ENCODE results near the gene UBQLN3. TPM values are rescaled to one million over a fixed set of nuclear protein-coding genes. Genes with fewer than 3 reads are reported as not detected.

UBQLN3 gene
- total RNA-seq, 2 experiments from 2014 or later: not detected

DNA sequence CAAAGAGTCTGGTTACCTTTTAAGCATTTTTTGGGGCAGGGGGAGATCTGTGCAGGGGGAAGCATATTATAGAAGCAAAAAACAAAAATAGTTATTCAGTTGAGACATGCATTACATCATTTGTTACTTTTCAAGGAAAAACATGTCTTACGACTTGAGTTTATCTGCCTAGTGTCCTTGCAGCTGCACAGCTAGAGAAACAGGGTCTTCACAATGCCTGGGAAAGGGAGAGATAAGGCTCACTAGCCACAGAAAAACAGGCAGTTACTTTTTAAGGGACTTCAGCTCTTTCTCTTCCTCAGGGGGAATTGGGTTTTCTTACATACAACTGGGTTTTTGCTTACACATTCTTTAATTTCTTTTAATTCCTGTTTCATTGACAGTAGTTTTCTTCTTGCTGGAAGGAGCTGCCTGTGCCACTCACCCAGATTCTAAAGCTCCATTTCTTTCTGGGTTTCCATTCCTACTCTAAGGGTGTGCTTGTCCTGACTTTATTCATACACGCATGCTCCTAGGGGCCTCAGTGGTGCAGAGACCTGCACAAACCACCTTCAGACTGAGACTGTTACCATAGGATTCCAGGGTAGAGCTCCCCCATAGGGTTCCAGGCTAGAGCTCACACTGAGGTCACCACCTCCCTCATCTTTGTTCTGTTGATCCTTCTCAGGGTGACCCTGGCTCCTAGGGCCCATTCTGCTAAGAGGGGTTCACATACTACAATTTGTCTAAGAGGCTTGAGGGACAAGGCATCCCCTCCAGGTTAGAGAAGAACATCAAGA lies 21.5 kb upstream of the UBQLN3 start:
- Histone ChIP-seq H3K9me3 (ENCODE audit: low read length) (no peaks in the 10 kb centered on the region), H3K4me2 (ENCODE audit: low read length) (no peak overlapping the region), H2AFZ (ENCODE audit: low read length) (no peak overlapping the region), H4K20me1 (ENCODE audit: insufficient read depth, low read length) (no peaks in the 10 kb centered on the region), H3K36me3 (ENCODE audit: insufficient read depth, low read length) (no peaks in the 10 kb centered on the region), H3K27ac (ENCODE audit: low read depth, low read length, poor library complexity, severe bottlenecking) (no peak overlapping the region), H3K9me2 (ENCODE audit: insufficient read depth, low read length) (no peaks in the 10 kb centered on the region), H3K4me3 (ENCODE audit: low read depth, low read length, poor library complexity, severe bottlenecking) (no peak overlapping the region), H3K79me2 (ENCODE audit: insufficient read depth, low read depth, low read length) (no peaks in the 10 kb centered on the region), H3K4me1 (ENCODE audit: insufficient read depth, low read length, poor library complexity, severe bottlenecking) (no peaks in the 10 kb centered on the region)
- POLR2A ChIA-PET: no interaction called here
- BruUV-seq (replicated peaks): no TSS peak
- intact Hi-C loops (cut with micrococcal nuclease; ENCODE audit: unreplicated experiment): no loop called here
- CTCF ChIA-PET (ENCODE audit: unreplicated experiment): no interaction called here
- TF ChIP-seq EZH2phosphoT487 (IDR thresholded peaks at IDR 0.05; ENCODE audit: borderline replicate concordance, low read depth, low read length): no peak
- TF ChIP-seq, protein P1, sequence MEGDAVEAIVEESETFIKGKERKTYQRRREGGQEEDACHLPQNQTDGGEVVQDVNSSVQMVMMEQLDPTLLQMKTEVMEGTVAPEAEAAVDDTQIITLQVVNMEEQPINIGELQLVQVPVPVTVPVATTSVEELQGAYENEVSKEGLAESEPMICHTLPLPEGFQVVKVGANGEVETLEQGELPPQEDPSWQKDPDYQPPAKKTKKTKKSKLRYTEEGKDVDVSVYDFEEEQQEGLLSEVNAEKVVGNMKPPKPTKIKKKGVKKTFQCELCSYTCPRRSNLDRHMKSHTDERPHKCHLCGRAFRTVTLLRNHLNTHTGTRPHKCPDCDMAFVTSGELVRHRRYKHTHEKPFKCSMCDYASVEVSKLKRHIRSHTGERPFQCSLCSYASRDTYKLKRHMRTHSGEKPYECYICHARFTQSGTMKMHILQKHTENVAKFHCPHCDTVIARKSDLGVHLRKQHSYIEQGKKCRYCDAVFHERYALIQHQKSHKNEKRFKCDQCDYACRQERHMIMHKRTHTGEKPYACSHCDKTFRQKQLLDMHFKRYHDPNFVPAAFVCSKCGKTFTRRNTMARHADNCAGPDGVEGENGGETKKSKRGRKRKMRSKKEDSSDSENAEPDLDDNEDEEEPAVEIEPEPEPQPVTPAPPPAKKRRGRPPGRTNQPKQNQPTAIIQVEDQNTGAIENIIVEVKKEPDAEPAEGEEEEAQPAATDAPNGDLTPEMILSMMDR (conservative IDR thresholded peaks at IDR 0.05; ENCODE audit: low read length): no peak
- no peak for DNase-seq (ENCODE audit: low spot score)

DNA sequence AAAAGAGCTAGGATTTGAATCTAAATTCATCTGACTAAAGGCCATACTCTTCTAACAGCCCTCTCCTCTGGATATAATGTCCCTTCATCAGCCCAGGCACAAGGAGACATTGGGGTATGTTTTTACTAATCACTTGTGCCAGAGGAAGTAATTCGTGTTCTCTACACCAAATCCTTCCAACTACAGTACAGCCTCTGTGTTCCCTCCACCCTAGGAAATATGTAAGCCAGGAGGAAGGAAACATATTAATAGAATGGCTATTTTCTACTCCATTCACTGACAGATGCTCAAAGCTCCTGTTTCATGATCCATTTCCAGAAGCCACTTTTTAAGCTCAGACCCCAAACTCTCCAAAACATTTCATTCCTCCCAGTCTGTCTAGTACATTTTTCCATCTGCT lies 18.7 kb upstream of the UBQLN3 start:
- Histone ChIP-seq H3K27ac (ENCODE audit: low read depth, low read length, poor library complexity, severe bottlenecking) (no peak overlapping the region), H3K4me1 (ENCODE audit: insufficient read depth, low read length, poor library complexity, severe bottlenecking) (no peaks in the 10 kb centered on the region), H3K36me3 (ENCODE audit: insufficient read depth, low read length) (no peaks in the 10 kb centered on the region), H3K79me2 (ENCODE audit: insufficient read depth, low read depth, low read length) (no peaks in the 10 kb centered on the region), H3K9me2 (ENCODE audit: insufficient read depth, low read length) (no peaks in the 10 kb centered on the region), H3K4me2 (ENCODE audit: low read length) (no peak overlapping the region), H3K9me3 (ENCODE audit: low read length) (no peaks in the 10 kb centered on the region), H2AFZ (ENCODE audit: low read length) (no peak overlapping the region), H4K20me1 (ENCODE audit: insufficient read depth, low read length) (no peaks in the 10 kb centered on the region), H3K4me3 (ENCODE audit: low read depth, low read length, poor library complexity, severe bottlenecking) (no peak overlapping the region)
- intact Hi-C loops (cut with micrococcal nuclease; ENCODE audit: unreplicated experiment): no loop called here
- ChIA-PET POLR2A (interaction anchor here (0.8 kb wide), 1 partner anchor 19 kb away, joined by 4 read pairs; no protein-coding TSS in a partner anchor), CTCF (ENCODE audit: unreplicated experiment) (no interaction called here)
- no TSS peak for BruUV-seq (replicated peaks)
- no peak for DNase-seq (ENCODE audit: low spot score)
- TF ChIP-seq, protein P1 (conservative IDR thresholded peaks at IDR 0.05; ENCODE audit: low read length): no peak
- TF ChIP-seq EZH2phosphoT487 (IDR thresholded peaks at IDR 0.05; ENCODE audit: borderline replicate concordance, low read depth, low read length): no peak

DNA sequence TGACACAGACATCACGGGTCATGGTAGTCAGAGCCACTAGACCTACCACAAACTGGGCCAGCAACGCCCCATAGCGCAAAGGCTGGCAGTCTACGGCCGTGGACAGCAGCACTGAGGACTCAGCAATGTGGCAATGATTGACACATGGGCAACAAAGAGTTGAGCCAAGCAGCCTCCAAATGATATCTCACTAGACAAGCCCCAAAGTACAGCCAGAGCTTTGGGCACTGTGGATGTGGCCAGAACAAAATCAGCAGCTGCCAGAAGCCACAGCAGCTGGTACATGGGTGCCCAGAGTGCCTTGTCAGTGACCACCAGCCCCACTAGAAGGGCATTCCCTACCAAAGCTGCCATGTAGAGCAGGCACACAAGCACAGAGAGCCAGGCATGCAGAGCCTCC lies 18.0 kb upstream of the UBQLN3 start:
- no peak overlapping the region for H2AFZ ChIP-seq (ENCODE audit: low read length)
- H3K79me2 ChIP-seq (ENCODE audit: insufficient read depth, low read depth, low read length): no peaks in the 10 kb centered on the region
- no peaks in the 10 kb centered on the region for H3K36me3 ChIP-seq (ENCODE audit: insufficient read depth, low read length)
- H4K20me1 ChIP-seq (ENCODE audit: insufficient read depth, low read length): no peaks in the 10 kb centered on the region
- ChIA-PET CTCF (ENCODE audit: unreplicated experiment) (no interaction called here), POLR2A (interaction anchor here (0.8 kb wide), 1 partner anchor 19 kb away, joined by 4 read pairs; no protein-coding TSS in a partner anchor)
- H3K4me2 ChIP-seq (ENCODE audit: low read length): no peak overlapping the region
- H3K4me1 ChIP-seq (ENCODE audit: insufficient read depth, low read length, poor library complexity, severe bottlenecking): no peaks in the 10 kb centered on the region
- no peaks in the 10 kb centered on the region for H3K9me3 ChIP-seq (ENCODE audit: low read length)
- no peaks in the 10 kb centered on the region for H3K9me2 ChIP-seq (ENCODE audit: insufficient read depth, low read length)
- no TSS peak for BruUV-seq (replicated peaks)
- no peak overlapping the region for H3K4me3 ChIP-seq (ENCODE audit: low read depth, low read length, poor library complexity, severe bottlenecking)
- intact Hi-C loops (cut with micrococcal nuclease; ENCODE audit: unreplicated experiment): no loop called here
- H3K27ac ChIP-seq (ENCODE audit: low read depth, low read length, poor library complexity, severe bottlenecking): no peak overlapping the region
- no peak for DNase-seq (ENCODE audit: low spot score)
- TF ChIP-seq EZH2phosphoT487 (IDR thresholded peaks at IDR 0.05; ENCODE audit: borderline replicate concordance, low read depth, low read length): no peak
- TF ChIP-seq, protein P1 (conservative IDR thresholded peaks at IDR 0.05; ENCODE audit: low read length): no peak
